Measurements from ENCODE around the gene BORCS5.

- TF ChIP-seq POLR2A (IDR thresholded peaks at IDR 0.05) (no peak), CTCF (IDR thresholded peaks at IDR 0.05) (no peak)
Measured at GRCh38 chr12:12456637-12457036, 99.8 kb downstream of the BORCS5 start.
